Right atrium auricular region (tissue), 2 donors: ENCODE measurements around the gene TBX19. TPM values are rescaled to one million over a fixed set of nuclear protein-coding genes. Genes with fewer than 3 reads are reported as not detected.

Source experiments
- DNase-seq: peaks from one replicate; pipeline ENCODE4 v3.0.0-alpha.2; 2019; ENCODE audit warnings: low spot score
- H3K27ac ChIP-seq, 2 donors: fragments of 200-600 bp; sonication (generic); 1 replicate in 1 of 2; 2 replicates in 1 of 2; pipeline ENCODE4 v1.5.1; 2016 to 2019
- H3K27me3 ChIP-seq, 2 donors: fragments of 200-600 bp; sonication (generic); one replicate each; pipeline versions ENCODE4 v1.5.1 to v1.6.0; 2017 to 2019
- H3K36me3 ChIP-seq: fragments of 200-600 bp; sonication (generic); one replicate; pipeline ENCODE4 v1.5.1; 2016
- H3K4me1 ChIP-seq, 2 donors: fragments of 200-600 bp; sonication (generic); one replicate each; pipeline versions ENCODE4 v1.5.1 to v1.6.0; 2017 to 2019
- H3K4me3 ChIP-seq, 2 donors: fragments of 200-600 bp; sonication (generic); 1 replicate in 1 of 2; 2 replicates in 1 of 2; pipeline ENCODE4 v1.5.1; 2017 to 2019; ENCODE audit warnings: mild to moderate bottlenecking in 1 of 2, moderate library complexity in 1 of 2
- H3K9me3 ChIP-seq, 2 donors: fragments of 200-600 bp; sonication (generic); one replicate each; pipeline ENCODE4 v1.5.1; 2019
- CTCF ChIP-seq, 2 donors: fragments of 200-600 bp; sonication (generic); IDR thresholded peaks; one replicate each; pipeline ENCODE4 v1.5.1; 2019; ENCODE audit warnings: antibody characterized with exemption in 2 of 2
- total RNA-seq, 2 donors: library from RNA; depleted of rRNA; stranded (reverse); fragments of >200 nt; gene quantifications; one replicate each; pipeline ENCODE4 v1.1.0, GENCODE V29; 2016

The TBX19 gene
- total RNA-seq, 2 donors from 2014 or later: 0.30 to 0.63 TPM

GRCh38 chr1:168257397-168257796 lies 23.3 kb upstream of the TBX19 start:
- Histone ChIP-seq H3K9me3 (peaks cover 0 to 16% of the 10 kb centered on the region in 2 donors), H3K27me3 (no peaks in the 10 kb centered on the region), H3K36me3 (peaks cover 7% of the 10 kb centered on the region), H3K4me3 (no peak overlapping the region), H3K4me1 (no peaks in the 10 kb centered on the region), H3K27ac (no peak overlapping the region)
- no peak for DNase-seq
- no peak for TF ChIP-seq CTCF (IDR thresholded peaks at IDR 0.05)

- DNase-seq: no peak
- peaks cover 0 to 16% of the 10 kb centered on the region in 2 donors for H3K9me3 ChIP-seq
- no peak overlapping the region for H3K4me3 ChIP-seq
- H3K4me1 ChIP-seq: no peaks in the 10 kb centered on the region
- no peak overlapping the region for H3K27ac ChIP-seq
- no peaks in the 10 kb centered on the region for H3K27me3 ChIP-seq
- H3K36me3 ChIP-seq: peaks cover 7% of the 10 kb centered on the region
- TF ChIP-seq CTCF (IDR thresholded peaks at IDR 0.05): no peak
These were observed 21.1 kb upstream of the TBX19 start for GRCh38 chr1:168259567-168259966.

GRCh38 chr1:168260393-168260792 lies 20.3 kb upstream of the TBX19 start:
- H3K4me1 ChIP-seq: no peaks in the 10 kb centered on the region
- peaks cover 0 to 13% of the 10 kb centered on the region in 2 donors for H3K9me3 ChIP-seq
- peaks cover 7% of the 10 kb centered on the region for H3K36me3 ChIP-seq
- no peaks in the 10 kb centered on the region for H3K27me3 ChIP-seq
- H3K27ac ChIP-seq: no peak overlapping the region
- no peak for TF ChIP-seq CTCF (IDR thresholded peaks at IDR 0.05)
- no peak for DNase-seq
- no peak overlapping the region for H3K4me3 ChIP-seq

- no peaks in the 10 kb centered on the region for H3K27me3 ChIP-seq
- peaks cover 0 to 3% of the 10 kb centered on the region in 2 donors for H3K9me3 ChIP-seq
- no peaks in the 10 kb centered on the region for H3K4me1 ChIP-seq
- H3K27ac ChIP-seq: peak overlapping the region in 1 of 2 donors; percentile 2
- no peaks in the 10 kb centered on the region for H3K36me3 ChIP-seq
- no peak overlapping the region for H3K4me3 ChIP-seq
- TF ChIP-seq CTCF (IDR thresholded peaks at IDR 0.05): no peak
- DNase-seq: no peak
These were observed 19.3 kb upstream of the TBX19 start for GRCh38 chr1:168261390-168261789.

- DNase-seq: no peak
- H3K4me1 ChIP-seq: no peaks in the 10 kb centered on the region
- TF ChIP-seq CTCF (IDR thresholded peaks at IDR 0.05): no peak
- no peak overlapping the region for H3K27ac ChIP-seq
- no peaks in the 10 kb centered on the region for H3K27me3 ChIP-seq
- no peaks in the 10 kb centered on the region for H3K36me3 ChIP-seq
- no peak overlapping the region for H3K4me3 ChIP-seq
- no peaks in the 10 kb centered on the region for H3K9me3 ChIP-seq
These were observed 17.5 kb upstream of the TBX19 start for GRCh38 chr1:168263130-168263529.

GRCh38 chr1:168264296-168264695 lies 16.4 kb upstream of the TBX19 start:
- DNase-seq: no peak
- H3K27ac ChIP-seq: no peak overlapping the region
- TF ChIP-seq CTCF (IDR thresholded peaks at IDR 0.05): no peak
- no peaks in the 10 kb centered on the region for H3K9me3 ChIP-seq
- no peaks in the 10 kb centered on the region for H3K36me3 ChIP-seq
- H3K27me3 ChIP-seq: no peaks in the 10 kb centered on the region
- H3K4me1 ChIP-seq: no peaks in the 10 kb centered on the region
- no peak overlapping the region for H3K4me3 ChIP-seq
